Activated CD8-positive, alpha-beta memory T cell treated with anti-CD3 and anti-CD28 coated beads, Interleukin-2, amount 10 ng/mL, durations not matched to agents 7 days and 5 days (primary cell): Measurements from ENCODE around the gene GABRA5. TPM values are rescaled to one million over a fixed set of nuclear protein-coding genes. Genes with fewer than 3 reads are reported as not detected.

Source experiments
- ATAC-seq: fragments of 150-1000 bp; cut with Tn5 transposase; one replicate; pipeline ENCODE4 v1.10.0; 2021; ENCODE audit warnings: moderate library complexity
- CTCF ChIA-PET: fragments of 350-600 bp; sonication (Branson Sonifier 250); formaldehyde crosslinking; loops from one replicate; lab custom pipeline; 2021; ENCODE audit warnings: antibody characterized with exemption; lab: Charles Lee
- DNase-seq: peaks from one replicate; pipeline ENCODE4 v3.0.0-alpha.2; 2020
- H3K27ac Mint-ChIP-seq: one replicate; pipeline ENCODE4 v1.8.0; 2021; ENCODE audit warnings: mild to moderate bottlenecking, mixed read lengths
- H3K27me3 Mint-ChIP-seq: one replicate; pipeline ENCODE4 v1.8.0; 2021; ENCODE audit warnings: mixed read lengths
- H3K36me3 Mint-ChIP-seq: one replicate; pipeline ENCODE4 v1.8.0; 2021; ENCODE audit warnings: mild to moderate bottlenecking, mixed read lengths
- H3K4me1 Mint-ChIP-seq: one replicate; pipeline ENCODE4 v1.8.0; 2021; ENCODE audit warnings: mixed read lengths
- H3K4me3 Mint-ChIP-seq: one replicate; pipeline ENCODE4 v1.8.0; 2021; ENCODE audit warnings: mild to moderate bottlenecking, moderate library complexity, mixed read lengths
- H3K9me3 Mint-ChIP-seq: one replicate; pipeline ENCODE4 v1.8.0; 2022; ENCODE audit warnings: low read depth, mixed read lengths
- total RNA-seq, 2 experiments: library from RNA; stranded (reverse); gene quantifications; one replicate each; pipeline ENCODE4 v1.2.3, GENCODE V29; 2021

Gene GABRA5
- total RNA-seq, 2 experiments from 2014 or later, result not detected

DNA sequence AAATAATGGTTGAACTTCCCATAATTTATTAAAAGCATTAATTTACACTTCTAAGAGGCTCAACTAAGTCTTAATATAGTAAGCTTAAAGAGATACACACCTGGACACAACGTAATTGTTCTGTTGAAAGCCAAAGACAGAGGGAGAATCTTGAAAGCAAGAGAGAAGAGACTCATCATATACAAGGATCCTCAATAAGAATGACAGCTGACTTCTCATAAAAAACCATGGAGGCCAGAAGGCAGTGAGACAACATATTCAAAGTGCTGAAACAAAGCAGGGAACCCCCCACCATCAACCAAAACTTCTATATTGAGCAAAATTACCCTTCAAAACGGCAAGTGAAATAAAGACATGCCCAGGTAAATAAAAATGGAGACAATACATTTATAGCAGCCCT, 87.5 kb downstream of the GABRA5 start:
- H3K36me3 Mint-ChIP-seq, result no peaks in the 10 kb centered on the region
- DNase-seq (no peak), ATAC-seq (no peak)
- no peaks in the 10 kb centered on the region for H3K4me1 Mint-ChIP-seq
- H3K4me3 Mint-ChIP-seq, result no peak overlapping the region
- CTCF ChIA-PET, result no interaction called here
- H3K9me3 Mint-ChIP-seq, result peaks cover 14% of the 10 kb centered on the region
- no peak overlapping the region for H3K27ac Mint-ChIP-seq
- no peaks in the 10 kb centered on the region for H3K27me3 Mint-ChIP-seq

DNA sequence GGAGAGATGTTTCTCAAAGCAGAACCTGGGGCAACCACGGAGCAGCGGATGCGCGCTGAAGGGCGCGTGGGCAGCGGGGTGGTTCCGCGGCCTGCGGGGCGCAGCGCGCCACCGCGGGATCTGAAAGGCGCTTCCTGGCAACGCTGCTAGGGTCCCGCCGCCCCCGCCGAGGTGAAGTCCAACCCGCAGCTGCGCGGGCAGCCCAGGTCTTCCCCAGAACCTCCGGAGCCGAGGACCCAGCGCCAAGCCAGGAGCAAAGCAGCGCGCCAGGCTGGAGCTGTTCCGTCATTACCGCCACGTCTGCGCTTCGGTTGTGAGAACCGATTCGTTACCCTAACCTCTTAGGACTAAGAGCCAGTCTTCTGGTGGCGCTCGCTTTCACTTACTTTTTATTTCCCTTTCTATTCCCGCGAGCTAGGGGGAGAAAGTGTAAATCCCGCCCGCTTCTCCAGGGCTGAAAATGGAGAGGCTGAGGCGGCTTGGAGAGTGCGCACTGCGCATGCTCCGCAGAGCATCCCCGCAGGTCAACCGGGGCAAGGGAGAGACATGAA, 100.9 kb downstream of the GABRA5 start:
- CTCF ChIA-PET, result no interaction called here
- Mint-ChIP-seq H3K4me1 (no peaks in the 10 kb centered on the region), H3K9me3 (no peaks in the 10 kb centered on the region), H3K36me3 (no peaks in the 10 kb centered on the region), H3K4me3 (no peak overlapping the region), H3K27me3 (peaks cover 12% of the 10 kb centered on the region), H3K27ac (no peak overlapping the region)
- DNase-seq (no peak), ATAC-seq (no peak)

DNA sequence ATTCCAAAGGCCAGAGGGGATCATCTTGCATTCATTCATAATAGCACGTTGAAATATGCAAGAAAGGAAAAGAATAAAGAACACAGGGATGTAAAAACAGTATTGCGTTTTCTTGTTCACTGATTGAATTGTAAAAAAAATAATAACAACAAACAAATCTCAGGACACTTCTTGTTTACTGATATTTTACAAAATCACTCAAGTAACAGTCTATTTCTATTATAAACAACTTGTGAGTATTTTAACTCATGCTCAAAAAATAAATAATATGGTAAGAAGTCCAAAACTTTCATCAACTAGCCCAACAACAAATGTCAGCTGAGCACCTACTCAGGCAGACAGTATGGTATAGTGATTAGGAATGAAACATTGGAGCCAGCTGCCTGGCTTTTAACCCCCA, 101.9 kb downstream of the GABRA5 start:
- Mint-ChIP-seq H3K9me3 (no peaks in the 10 kb centered on the region), H3K4me1 (no peaks in the 10 kb centered on the region), H3K36me3 (no peaks in the 10 kb centered on the region), H3K4me3 (no peak overlapping the region), H3K27me3 (peaks cover 12% of the 10 kb centered on the region), H3K27ac (no peak overlapping the region)
- DNase-seq (no peak), ATAC-seq (no peak)
- CTCF ChIA-PET, result no interaction called here

DNA sequence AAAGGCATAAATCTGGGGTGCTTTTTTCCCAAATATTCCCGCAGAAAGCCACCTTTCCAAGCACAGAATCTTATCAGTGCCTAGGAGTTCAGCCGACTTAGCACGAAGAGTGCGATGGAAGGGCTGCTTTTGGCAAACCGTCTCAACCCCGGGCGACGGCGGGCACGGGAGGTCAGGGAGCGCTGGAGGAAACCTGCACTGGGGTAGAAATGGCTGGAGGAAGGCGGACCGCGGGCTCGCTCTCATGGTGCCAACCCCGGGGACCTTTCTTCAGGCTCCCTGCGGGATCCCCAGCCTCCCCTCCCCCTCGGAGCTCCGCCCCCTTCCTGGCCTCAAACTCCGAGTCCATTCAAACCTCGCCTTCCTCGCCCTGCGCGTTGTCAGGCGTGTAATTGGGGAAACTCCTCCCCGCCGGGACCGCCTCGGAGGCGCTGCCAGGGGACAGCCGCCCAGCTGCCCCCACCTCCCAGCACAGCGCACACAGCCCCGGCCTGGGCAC, 103.9 kb downstream of the GABRA5 start, which contains the start of gene GABRG3:
GABRG3 (plus strand) TSS at position 470 of the 499 bp plus-strand sequence.
- Mint-ChIP-seq H3K27ac (no peak within 1 kb of the TSS), H3K4me3 (no peak within 1 kb of the TSS), H3K9me3 (no peaks in the 10 kb centered on the region), H3K36me3 (no peaks in the 10 kb centered on the region), H3K4me1 (no peaks in the 10 kb centered on the region), H3K27me3 (peaks cover 12% of the 10 kb centered on the region)
- ATAC-seq (no peak), DNase-seq (no peak)
- CTCF ChIA-PET, result no interaction called here

DNA sequence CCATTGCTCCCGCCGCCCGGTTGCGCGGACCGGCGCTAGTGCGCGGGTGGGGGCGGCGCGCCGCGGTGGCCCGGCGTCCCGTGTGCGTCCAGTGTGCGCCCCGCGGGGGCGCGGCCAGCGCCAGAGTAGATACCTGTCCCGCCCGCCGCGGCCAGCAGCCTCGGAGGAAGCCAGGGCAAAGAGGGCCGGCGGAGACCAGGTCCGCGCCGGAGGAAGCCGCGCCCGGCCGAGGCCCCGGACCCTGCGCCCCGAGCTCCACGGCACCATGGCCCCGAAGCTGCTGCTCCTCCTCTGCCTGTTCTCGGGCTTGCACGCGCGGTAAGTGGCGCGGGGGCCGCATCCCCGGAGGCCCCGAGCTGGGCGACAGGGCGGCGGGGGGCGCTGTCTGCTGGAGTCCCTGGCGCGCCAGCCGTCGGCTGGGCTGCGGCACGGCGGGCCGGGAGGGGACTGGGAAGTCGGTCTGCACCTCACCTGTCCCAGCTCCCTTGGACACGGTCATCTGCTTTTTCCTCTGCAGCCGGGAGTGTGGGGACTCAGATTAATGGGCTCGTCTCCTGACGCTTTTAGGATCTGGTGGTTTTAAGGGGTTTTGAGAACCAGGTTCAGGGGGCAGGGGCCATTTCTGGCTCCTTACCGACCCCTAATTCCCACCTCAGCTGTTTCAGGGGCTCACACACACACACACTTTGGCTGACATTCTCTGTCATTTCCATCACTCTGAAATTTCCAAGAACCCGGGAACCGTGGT, 104.6 kb downstream of the GABRA5 start:
- Mint-ChIP-seq H3K36me3 (no peaks in the 10 kb centered on the region), H3K4me3 (no peak overlapping the region), H3K4me1 (no peaks in the 10 kb centered on the region), H3K27me3 (peaks cover 12% of the 10 kb centered on the region), H3K9me3 (no peaks in the 10 kb centered on the region), H3K27ac (no peak overlapping the region)
- DNase-seq (no peak), ATAC-seq (no peak)
- CTCF ChIA-PET, result no interaction called here

DNA sequence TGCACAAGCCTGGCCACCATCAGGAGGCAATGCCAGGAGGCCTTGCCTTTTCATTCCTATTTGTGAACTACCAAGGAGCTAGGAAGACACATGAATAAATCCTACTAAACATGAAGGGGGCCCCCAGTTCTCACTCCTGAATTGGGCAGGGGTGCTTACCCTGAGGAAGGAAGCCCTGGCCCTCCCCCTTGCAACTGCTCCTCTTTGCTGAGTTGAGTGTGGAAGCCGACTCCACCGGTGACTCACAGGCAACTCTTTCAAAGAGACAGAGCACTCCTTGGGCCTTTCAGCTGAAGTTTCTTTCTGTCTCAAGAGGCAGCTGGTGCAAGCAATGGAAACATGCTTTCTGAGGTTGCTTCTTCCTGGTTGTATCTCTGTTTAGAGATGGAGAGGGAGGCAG, 105.8 kb downstream of the GABRA5 start:
- no peaks in the 10 kb centered on the region for H3K4me1 Mint-ChIP-seq
- H3K27me3 Mint-ChIP-seq, result peaks cover 12% of the 10 kb centered on the region
- no peak overlapping the region for H3K27ac Mint-ChIP-seq
- CTCF ChIA-PET, result no interaction called here
- H3K4me3 Mint-ChIP-seq, result no peak overlapping the region
- H3K9me3 Mint-ChIP-seq, result no peaks in the 10 kb centered on the region
- no peak for ATAC-seq
- DNase-seq, result no peak
- H3K36me3 Mint-ChIP-seq, result no peaks in the 10 kb centered on the region

DNA sequence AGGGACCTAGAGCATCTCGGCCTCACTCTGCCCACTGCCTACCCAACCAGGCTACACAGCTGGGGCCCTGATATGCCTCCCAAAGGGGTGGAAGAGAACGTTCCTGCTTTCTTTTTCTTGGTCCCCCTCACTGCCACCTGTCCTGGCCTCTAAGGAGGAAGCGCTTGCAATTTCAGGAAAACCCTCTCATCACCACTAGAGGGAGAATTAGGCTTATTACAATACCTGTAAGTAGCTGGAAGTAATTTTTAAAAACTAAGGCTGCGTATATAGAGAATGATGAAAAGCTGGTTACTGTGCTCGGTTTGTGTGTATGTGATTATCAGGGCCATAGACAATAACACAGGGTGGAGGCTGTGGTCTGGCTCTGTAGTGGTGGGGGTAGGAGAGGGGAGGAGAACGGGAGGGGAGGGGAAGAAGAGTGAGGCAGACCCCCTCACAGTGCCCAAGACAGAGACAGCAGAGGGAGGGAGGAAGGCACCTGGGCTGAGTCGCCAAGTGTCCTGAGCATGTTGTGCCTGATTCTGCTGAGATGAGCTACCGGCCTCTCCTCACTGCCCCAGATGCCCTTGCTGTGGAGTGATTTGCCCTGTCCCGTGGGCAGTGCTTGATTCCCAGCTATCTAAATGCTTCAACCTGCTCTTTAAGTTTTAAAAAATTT, 107.4 kb downstream of the GABRA5 start:
- CTCF ChIA-PET, result no interaction called here
- Mint-ChIP-seq H3K36me3 (no peaks in the 10 kb centered on the region), H3K4me3 (no peak overlapping the region), H3K27me3 (peaks cover 12% of the 10 kb centered on the region), H3K27ac (no peak overlapping the region), H3K9me3 (peaks cover 4% of the 10 kb centered on the region), H3K4me1 (no peaks in the 10 kb centered on the region)
- no peak for ATAC-seq
- DNase-seq, result no peak

DNA sequence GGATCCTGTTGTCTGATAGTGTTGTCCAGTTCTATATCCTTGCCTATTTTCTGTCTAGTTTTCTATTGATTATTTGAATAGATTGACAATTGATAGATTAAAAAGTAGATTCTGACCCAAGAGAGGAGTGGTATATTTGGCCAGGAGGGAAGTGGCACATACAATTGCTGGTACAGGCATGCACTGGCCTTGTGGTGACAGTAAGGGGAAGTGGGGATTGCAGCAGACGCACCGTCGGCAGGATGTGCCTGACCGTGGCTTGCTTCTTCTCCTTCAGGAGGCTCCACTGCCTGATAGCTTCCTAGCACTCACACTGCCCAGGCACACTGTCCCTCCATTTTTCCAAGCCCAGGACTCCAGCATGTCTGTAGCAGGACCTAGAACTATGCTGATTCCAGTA, 114.6 kb downstream of the GABRA5 start:
- DNase-seq (no peak), ATAC-seq (no peak)
- no peaks in the 10 kb centered on the region for H3K36me3 Mint-ChIP-seq
- H3K27ac Mint-ChIP-seq, result no peak overlapping the region
- no peaks in the 10 kb centered on the region for H3K4me1 Mint-ChIP-seq
- no peaks in the 10 kb centered on the region for H3K27me3 Mint-ChIP-seq
- H3K9me3 Mint-ChIP-seq, result peaks cover 8% of the 10 kb centered on the region
- no peak overlapping the region for H3K4me3 Mint-ChIP-seq
- CTCF ChIA-PET, result no interaction called here

DNA sequence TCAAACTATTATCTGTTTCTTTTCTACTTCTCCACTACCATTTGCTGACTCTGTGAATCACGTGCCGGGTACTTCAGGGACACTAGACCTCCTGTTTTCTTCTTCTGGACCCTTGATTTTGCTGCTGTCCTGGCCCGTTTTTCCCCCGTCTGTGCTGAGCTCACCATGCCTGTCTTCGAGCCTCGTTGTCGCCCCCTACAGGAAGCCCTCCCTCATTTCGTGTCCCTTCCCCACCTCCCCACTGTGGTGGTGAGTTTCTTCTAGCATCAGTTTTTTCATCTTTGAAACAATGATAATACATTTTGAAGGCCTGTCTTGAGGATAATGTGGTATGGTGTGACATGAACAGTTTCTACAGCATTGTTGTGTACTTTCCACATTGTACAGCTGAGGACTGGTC, 117.0 kb downstream of the GABRA5 start:
- CTCF ChIA-PET, result no interaction called here
- no peaks in the 10 kb centered on the region for H3K4me1 Mint-ChIP-seq
- no peaks in the 10 kb centered on the region for H3K36me3 Mint-ChIP-seq
- H3K4me3 Mint-ChIP-seq, result no peak overlapping the region
- DNase-seq (no peak), ATAC-seq (no peak)
- H3K9me3 Mint-ChIP-seq, result peaks cover 11% of the 10 kb centered on the region
- H3K27me3 Mint-ChIP-seq, result no peaks in the 10 kb centered on the region
- H3K27ac Mint-ChIP-seq, result no peak overlapping the region

DNA sequence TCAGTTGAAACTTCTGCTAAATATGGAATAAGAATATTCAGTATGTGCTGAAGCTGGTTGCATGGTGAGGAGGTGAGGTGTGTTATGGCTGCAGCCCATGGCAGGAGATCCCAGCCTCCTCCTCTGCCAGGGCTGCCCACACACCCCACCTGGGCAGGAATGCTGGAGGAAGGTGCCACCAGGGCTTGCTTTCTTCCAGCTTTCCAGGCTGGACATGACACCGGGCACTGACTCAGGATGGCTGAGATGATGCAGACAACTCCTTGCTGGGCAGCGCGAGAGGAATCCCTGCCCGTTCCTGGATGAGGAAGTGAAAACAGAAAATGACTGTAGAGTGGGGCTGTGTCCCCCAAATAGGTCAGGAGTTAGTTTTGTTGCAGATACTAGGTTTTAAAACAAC, 118.2 kb downstream of the GABRA5 start:
- CTCF ChIA-PET, result no interaction called here
- ATAC-seq, result no peak

DNA sequence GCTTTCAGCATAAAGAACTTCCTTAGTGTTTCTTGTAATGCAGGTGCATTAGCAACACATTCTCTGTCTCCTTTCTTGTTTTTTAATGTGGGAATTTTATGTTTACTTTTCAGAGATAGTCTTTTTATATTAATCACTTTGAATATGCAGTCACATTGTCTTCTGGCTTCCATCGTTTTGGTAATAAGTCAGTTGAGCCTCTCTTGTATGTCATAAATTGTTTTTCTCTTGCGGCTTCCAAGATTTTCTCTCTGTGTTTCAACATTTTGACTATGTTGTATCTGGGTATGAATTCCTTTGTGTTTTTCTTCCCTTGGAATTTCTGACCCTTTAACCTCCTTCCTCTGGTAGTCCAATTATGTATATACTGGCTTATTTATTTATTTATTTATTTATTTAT, 129.4 kb downstream of the GABRA5 start:
- no peaks in the 10 kb centered on the region for H3K36me3 Mint-ChIP-seq
- ATAC-seq (no peak), DNase-seq (no peak)
- H3K9me3 Mint-ChIP-seq, result peaks cover 4% of the 10 kb centered on the region
- CTCF ChIA-PET, result no interaction called here
- no peak overlapping the region for H3K4me3 Mint-ChIP-seq
- H3K27ac Mint-ChIP-seq, result no peak overlapping the region
- no peaks in the 10 kb centered on the region for H3K4me1 Mint-ChIP-seq
- H3K27me3 Mint-ChIP-seq, result no peaks in the 10 kb centered on the region

More for the DNA sequence above, 118.2 kb downstream of the GABRA5 start:
- DNase-seq, result no peak
- peaks cover 10% of the 10 kb centered on the region for H3K9me3 Mint-ChIP-seq
- H3K27me3 Mint-ChIP-seq, result no peaks in the 10 kb centered on the region
- no peaks in the 10 kb centered on the region for H3K4me1 Mint-ChIP-seq
- H3K27ac Mint-ChIP-seq, result no peak overlapping the region
- H3K36me3 Mint-ChIP-seq, result no peaks in the 10 kb centered on the region
- H3K4me3 Mint-ChIP-seq, result no peak overlapping the region
